Tibial artery (tissue), 4 donors: ENCODE data around the gene NEGR1.

Source experiments
- DNase-seq, 2 donors: peaks; one replicate each; pipeline ENCODE4 v3.0.0-alpha.2; 2019
- H3K27ac ChIP-seq, 2 donors: fragments of 200-600 bp; sonication (generic) in 1 of 2; 1 replicate in 1 of 2; 2 replicates in 1 of 2; pipeline ENCODE4 v1.5.1; 2018 to 2019; ENCODE audit warnings: mild to moderate bottlenecking in 1 of 2
- H3K27me3 ChIP-seq, 2 donors: fragments of 200-600 bp; sonication (generic) in 1 of 2; one replicate each; pipeline versions ENCODE4 v1.5.1 to v1.6.0; 2016 to 2019
- H3K36me3 ChIP-seq, 3 donors: fragments of 200-600 bp; sonication (generic) in 2 of 3; one replicate each; pipeline ENCODE4 v1.5.1; 2016 to 2019; ENCODE audit warnings: mild to moderate bottlenecking in 2 of 3
- H3K4me1 ChIP-seq, 4 donors: fragments of 200-600 bp; sonication (generic) in 2 of 4; 1 replicate in 3 of 4; 2 replicates in 1 of 4; pipeline ENCODE4 v1.5.1; 2016 to 2019
- H3K4me3 ChIP-seq, 2 donors: fragments of 200-600 bp; sonication (generic) in 1 of 2; 1 replicate in 1 of 2; 2 replicates in 1 of 2; pipeline ENCODE4 v1.5.1; 2018 to 2019; ENCODE audit warnings: mild to moderate bottlenecking in 2 of 2
- H3K9me3 ChIP-seq, 3 donors: fragments of 200-600 bp; sonication (generic) in 1 of 3; one replicate each; pipeline ENCODE4 v1.5.1; 2016 to 2019
- intact Hi-C: fragments of 100-400 bp; cut with DNase I; formaldehyde crosslinking; loops from one replicate; pipeline ENCODE4 v1.15.0; 2023; ENCODE audit warnings: low total_unique reads
- TF ChIP-seq, protein P1 (sequence below), 2 experiments: fragments of 200-600 bp in 1 of 2; fragments of 450-650 bp in 1 of 2; IDR thresholded peaks; one replicate each; pipeline ENCODE4 v1.5.1; 2017 to 2019; ENCODE audit warnings: antibody characterized with exemption in 2 of 2, mild to moderate bottlenecking in 1 of 2, moderate library complexity in 1 of 2

Gene NEGR1

DNA sequence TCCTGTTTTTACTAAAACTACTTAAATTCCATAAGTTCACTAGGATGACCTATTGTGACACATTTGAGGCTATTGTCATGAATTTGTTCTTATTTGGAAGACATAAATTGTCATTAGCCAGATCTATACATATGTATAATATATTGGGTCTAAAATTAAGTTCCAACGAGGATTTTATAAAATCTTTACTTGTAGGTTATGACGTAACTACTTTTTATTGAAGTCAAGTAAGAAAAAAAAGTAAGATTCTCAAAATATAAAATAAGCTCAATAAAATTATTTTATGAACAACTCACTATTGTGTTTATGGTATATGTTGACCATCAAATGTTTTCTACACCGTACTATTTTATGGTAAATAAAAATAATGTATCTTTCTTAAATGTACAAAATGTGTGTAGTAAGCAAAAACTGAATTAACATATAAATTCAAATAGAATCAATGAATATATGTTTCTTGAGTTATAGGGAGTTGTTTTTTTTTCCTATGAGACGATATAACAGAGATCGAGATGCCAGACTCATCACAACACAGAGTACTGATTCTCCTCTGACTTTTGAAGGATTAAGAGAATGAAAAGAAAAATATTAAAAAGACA, 64.1 kb downstream of the NEGR1 start:
- no peak overlapping the region for H3K27ac ChIP-seq
- H3K9me3 ChIP-seq: no peaks in the 10 kb centered on the region
- intact Hi-C loops: no loop called here
- no peaks in the 10 kb centered on the region for H3K4me1 ChIP-seq
- H3K36me3 ChIP-seq: no peaks in the 10 kb centered on the region
- no peak overlapping the region for H3K4me3 ChIP-seq
- DNase-seq: no peak
- no peaks in the 10 kb centered on the region for H3K27me3 ChIP-seq
- TF ChIP-seq, protein P1, sequence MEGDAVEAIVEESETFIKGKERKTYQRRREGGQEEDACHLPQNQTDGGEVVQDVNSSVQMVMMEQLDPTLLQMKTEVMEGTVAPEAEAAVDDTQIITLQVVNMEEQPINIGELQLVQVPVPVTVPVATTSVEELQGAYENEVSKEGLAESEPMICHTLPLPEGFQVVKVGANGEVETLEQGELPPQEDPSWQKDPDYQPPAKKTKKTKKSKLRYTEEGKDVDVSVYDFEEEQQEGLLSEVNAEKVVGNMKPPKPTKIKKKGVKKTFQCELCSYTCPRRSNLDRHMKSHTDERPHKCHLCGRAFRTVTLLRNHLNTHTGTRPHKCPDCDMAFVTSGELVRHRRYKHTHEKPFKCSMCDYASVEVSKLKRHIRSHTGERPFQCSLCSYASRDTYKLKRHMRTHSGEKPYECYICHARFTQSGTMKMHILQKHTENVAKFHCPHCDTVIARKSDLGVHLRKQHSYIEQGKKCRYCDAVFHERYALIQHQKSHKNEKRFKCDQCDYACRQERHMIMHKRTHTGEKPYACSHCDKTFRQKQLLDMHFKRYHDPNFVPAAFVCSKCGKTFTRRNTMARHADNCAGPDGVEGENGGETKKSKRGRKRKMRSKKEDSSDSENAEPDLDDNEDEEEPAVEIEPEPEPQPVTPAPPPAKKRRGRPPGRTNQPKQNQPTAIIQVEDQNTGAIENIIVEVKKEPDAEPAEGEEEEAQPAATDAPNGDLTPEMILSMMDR (IDR thresholded peaks at IDR 0.05): no peak

DNA sequence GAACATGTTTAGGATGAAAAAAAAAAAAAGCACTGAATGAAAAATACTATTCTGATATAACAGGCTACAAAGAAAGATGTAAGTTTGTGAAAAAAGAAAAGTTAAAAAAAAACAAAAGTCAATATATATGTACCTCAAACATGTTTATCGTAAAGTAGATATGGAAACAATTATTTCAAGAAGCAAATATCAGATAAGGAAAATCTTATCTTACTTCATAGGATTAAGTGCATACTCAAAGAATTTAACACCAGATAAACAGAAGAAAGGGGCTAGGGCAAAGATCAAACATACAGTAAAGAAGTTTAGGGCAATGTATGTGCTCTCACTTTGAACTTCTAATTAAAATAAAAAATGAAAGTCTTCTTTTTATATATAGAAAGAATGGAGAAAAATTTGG, 75.3 kb downstream of the NEGR1 start:
- no peaks in the 10 kb centered on the region for H3K9me3 ChIP-seq
- H3K4me1 ChIP-seq: no peaks in the 10 kb centered on the region
- H3K36me3 ChIP-seq: no peaks in the 10 kb centered on the region
- TF ChIP-seq, protein P1 (IDR thresholded peaks at IDR 0.05): no peak
- no peak overlapping the region for H3K27ac ChIP-seq
- no peak for DNase-seq
- H3K27me3 ChIP-seq: no peaks in the 10 kb centered on the region
- intact Hi-C loops: no loop called here
- H3K4me3 ChIP-seq: no peak overlapping the region

DNA sequence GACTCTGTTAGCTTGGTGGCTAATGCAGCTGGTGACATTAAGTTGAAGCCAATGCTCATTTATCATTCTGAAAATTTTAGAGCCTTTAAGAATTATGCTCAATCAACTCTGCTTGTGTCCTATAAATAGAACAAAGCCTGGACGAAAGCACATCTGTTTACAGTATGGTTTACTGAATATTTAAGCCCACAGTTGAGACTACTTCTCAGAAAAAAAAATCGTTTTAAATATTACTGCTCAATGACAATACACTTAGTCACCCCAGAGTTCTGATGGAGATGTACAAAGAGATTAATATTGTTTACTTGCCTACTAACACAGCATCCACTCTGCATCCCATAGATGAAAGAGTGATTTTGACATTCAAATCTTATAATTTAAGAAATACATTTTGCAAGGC, 79.6 kb downstream of the NEGR1 start:
- Histone ChIP-seq H3K4me1 (no peaks in the 10 kb centered on the region), H3K27ac (no peak overlapping the region), H3K4me3 (no peak overlapping the region), H3K9me3 (no peaks in the 10 kb centered on the region), H3K36me3 (no peaks in the 10 kb centered on the region), H3K27me3 (no peaks in the 10 kb centered on the region)
- intact Hi-C loops: no loop called here
- TF ChIP-seq, protein P1 (IDR thresholded peaks at IDR 0.05): no peak
- no peak for DNase-seq

DNA sequence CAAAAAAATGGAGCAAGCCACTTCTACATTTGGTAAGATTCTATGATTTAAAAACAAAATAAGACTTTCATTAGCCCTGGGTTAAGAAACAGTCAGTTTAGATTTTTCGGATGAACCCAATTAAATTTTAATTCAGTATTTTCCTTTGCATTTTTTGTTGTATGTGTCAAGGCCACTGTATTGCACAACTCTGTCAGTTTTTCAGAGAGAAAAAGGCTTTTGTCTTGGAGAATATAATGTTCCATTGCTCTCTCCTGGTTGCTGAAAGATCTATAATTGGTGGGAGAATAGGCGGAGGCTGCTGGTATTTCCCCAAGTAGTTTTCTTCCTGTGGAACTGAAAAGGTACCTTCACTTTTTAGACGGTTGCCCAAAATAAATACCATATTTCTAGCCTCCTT, 84.6 kb downstream of the NEGR1 start:
- H3K27me3 ChIP-seq: no peaks in the 10 kb centered on the region
- no peaks in the 10 kb centered on the region for H3K4me1 ChIP-seq
- intact Hi-C loops: no loop called here
- no peaks in the 10 kb centered on the region for H3K9me3 ChIP-seq
- H3K27ac ChIP-seq: no peak overlapping the region
- TF ChIP-seq, protein P1 (IDR thresholded peaks at IDR 0.05): no peak
- no peaks in the 10 kb centered on the region for H3K36me3 ChIP-seq
- H3K4me3 ChIP-seq: no peak overlapping the region
- DNase-seq: no peak

DNA sequence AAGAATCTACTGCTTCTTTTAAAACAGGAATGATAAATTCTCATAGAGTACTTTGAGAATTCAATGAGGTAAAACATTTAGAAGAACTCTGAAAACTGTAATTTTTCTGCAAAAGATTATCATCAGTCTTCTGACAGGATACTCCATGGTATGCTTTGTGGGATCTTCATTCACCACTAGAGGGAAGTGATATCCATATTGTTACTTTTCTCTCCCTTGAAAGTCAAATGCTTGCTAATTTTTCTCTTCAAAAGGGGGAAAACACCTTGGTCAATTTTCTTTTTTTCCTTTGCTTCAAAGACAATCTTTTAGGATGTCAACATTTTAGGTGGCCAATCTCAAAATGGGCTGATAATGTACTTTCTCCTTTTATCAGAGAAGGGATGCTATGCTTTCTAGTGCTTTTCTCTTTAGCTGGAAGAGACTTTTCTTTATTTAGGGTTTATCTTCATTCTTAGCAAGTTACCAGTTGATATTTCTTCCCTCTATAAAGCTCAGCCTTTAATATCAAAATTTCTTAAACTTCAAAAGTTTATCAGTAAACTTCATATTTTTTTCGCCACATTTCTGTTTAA, 95.5 kb downstream of the NEGR1 start:
- TF ChIP-seq, protein P1 (IDR thresholded peaks at IDR 0.05): peak; percentile 39 to 55
- intact Hi-C loops: no loop called here
- Histone ChIP-seq H3K27ac (no peak overlapping the region), H3K9me3 (no peaks in the 10 kb centered on the region), H3K36me3 (no peaks in the 10 kb centered on the region), H3K4me1 (peaks cover 0 to 33% (median 11%) of the 10 kb centered on the region in 4 donors), H3K27me3 (no peaks in the 10 kb centered on the region), H3K4me3 (no peak overlapping the region)
- no peak for DNase-seq
